SK-N-MC (cell line): ENCODE results near the gene PDYN.

Source experiments
- DNase-seq: peaks from one replicate; pipeline ENCODE4 v3.0.0-alpha.2; 2011; ENCODE audit warnings: low read depth, low spot score
- H3K27ac ChIP-seq: fragments of 200-600 bp; sonication (generic); 2 replicates; pipeline ENCODE4 v1.5.1; 2016; ENCODE audit warnings: mixed run types
- H3K36me3 ChIP-seq: fragments of 200-600 bp; sonication (generic); 2 replicates; pipeline ENCODE4 v1.6.1; 2017; ENCODE audit warnings: antibody characterized with exemption, low read length, mixed read lengths; ENCODE audit not compliant: insufficient read depth
- H3K4me3 ChIP-seq: fragments of 200-600 bp; sonication (generic); 2 replicates; pipeline ENCODE4 v1.5.1; 2016
- H3K9ac ChIP-seq: fragments of 200-600 bp; sonication (generic); 2 replicates; pipeline ENCODE4 v1.8.0; 2017; ENCODE audit warnings: mixed run types, mixed read lengths; ENCODE audit not compliant: insufficient read length
- H3K9me3 ChIP-seq: fragments of 200-600 bp; sonication (generic); 2 replicates; pipeline ENCODE4 v1.6.1; 2017; ENCODE audit warnings: low read depth, mild to moderate bottlenecking, antibody characterized with exemption, low read length, moderate library complexity, mixed read lengths
- EZH2 ChIP-seq: fragments of 200-600 bp; sonication (generic); IDR thresholded peaks from one replicate; pipeline ENCODE4 v1.6.1; 2017; ENCODE audit warnings: antibody characterized with exemption
- FOXP2 ChIP-seq: optimal IDR thresholded peaks from 2 replicates; pipeline ENCODE3; 2011; ENCODE audit warnings: mild to moderate bottlenecking, moderate library complexity; ENCODE audit not compliant: insufficient read depth; ENCODE audit errors: extremely low read length, control extremely low read depth
- POLR2AphosphoS5 ChIP-seq: IDR thresholded peaks from 2 replicates; pipeline ENCODE4 v1.6.1; 2012; ENCODE audit warnings: mild to moderate bottlenecking, low read depth, low read length, borderline replicate concordance

PDYN gene

GRCh38 chr20:1951436-1952115 is 42.3 kb downstream of the PDYN start:
- H3K9me3 ChIP-seq = no peaks in the 10 kb centered on the region
- TF ChIP-seq EZH2 = no peak
- TF ChIP-seq POLR2AphosphoS5 = no peak
- no peak for TF ChIP-seq FOXP2
- no peaks in the 10 kb centered on the region for H3K36me3 ChIP-seq
- no peak for DNase-seq
- H3K4me3 ChIP-seq = no peak overlapping the region
- H3K9ac ChIP-seq = peak overlapping the region; percentile 75
- peak overlapping the region; percentile 98 for H3K27ac ChIP-seq

DNA sequence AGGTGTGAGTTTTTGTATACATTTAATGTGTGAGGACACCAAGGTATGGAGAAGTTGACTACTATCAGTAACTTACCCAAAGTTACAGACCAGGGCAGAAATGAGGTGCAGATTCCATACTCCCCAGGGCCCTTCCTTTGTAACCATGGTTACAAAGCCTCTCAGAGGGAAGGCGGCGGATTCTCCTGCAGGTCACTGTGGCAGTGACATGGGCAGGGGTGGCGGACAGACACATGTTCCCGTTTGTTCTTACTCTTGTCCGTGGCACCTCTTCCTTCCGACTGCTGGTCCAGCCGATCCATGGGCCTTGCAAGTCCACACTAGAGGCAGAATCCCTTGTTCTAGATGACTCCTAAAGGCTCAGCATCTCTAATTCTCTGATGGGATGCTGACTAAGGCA is 43.0 kb downstream of the PDYN start:
- Histone ChIP-seq H3K9me3 (no peaks in the 10 kb centered on the region), H3K36me3 (no peaks in the 10 kb centered on the region), H3K9ac (no peak overlapping the region), H3K27ac (peak overlapping the region; percentile 98), H3K4me3 (no peak overlapping the region)
- TF ChIP-seq POLR2AphosphoS5 (no peak), FOXP2 (no peak), EZH2 (no peak)
- no peak for DNase-seq

DNA sequence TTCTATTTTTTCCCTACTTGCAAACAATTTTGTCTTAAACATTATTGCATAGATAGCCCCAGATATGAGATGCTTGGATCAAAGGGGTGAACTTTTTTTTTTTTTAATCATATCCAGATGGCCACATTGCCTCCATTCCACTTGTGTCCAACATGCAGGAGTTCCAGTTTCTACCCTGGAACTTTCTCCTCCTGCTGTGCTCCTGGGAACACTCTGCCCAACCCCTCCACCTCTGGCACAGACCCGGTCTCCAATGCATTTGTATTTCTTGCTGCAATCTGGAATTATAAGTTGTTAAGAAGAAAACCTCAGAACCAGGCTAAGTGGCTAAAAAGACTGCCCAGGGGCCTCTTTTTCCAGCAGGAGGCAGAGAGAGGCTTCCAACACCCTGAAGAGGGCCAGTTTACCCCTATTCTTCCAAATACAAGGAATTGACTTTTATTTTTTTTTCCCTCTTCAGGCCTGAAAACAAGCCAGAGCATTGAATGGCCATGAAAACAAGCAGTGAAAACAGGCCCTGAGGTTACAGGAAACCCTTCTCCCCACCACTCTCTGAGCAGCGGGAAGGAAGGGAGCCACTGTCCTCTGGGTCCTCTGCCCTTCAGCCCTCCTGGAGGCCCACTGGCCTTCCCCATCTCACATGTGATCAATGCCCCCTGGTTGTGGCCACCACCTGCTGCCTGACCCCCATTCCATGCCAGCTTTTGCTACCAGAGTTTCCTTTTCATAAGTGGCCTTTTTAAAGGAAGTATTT is 44.3 kb downstream of the PDYN start:
- Histone ChIP-seq H3K36me3 (no peaks in the 10 kb centered on the region), H3K27ac (peak overlapping the region; percentile 98), H3K4me3 (0 out of 2 replicates have a peak overlapping the region, but pooled peaks have one; percentile 10), H3K9me3 (no peaks in the 10 kb centered on the region), H3K9ac (peak overlapping the region; percentile 35)
- TF ChIP-seq POLR2AphosphoS5 (no peak), EZH2 (no peak), FOXP2 (no peak)
- DNase-seq = no peak

DNA sequence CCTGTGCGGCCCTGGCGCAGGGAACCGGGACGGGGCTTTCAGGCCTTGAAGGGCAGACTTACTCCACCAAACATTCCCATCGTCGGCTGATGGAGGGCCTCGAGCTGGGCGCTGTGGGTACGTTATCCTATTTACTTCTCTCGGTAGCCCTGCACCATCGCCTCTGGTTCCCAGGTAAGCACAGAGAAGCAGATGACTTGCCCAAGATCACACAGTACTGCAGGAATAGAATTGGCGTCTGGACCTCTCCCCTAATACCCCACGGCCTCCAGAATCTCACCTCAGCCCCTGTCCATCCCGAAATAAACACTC is 46.4 kb downstream of the PDYN start:
- Histone ChIP-seq H3K4me3 (no peak overlapping the region), H3K27ac (peak overlapping the region; percentile 98; the same call in 1 of the 2 replicates), H3K36me3 (no peaks in the 10 kb centered on the region), H3K9ac (no peak overlapping the region), H3K9me3 (no peaks in the 10 kb centered on the region)
- DNase-seq = no peak
- TF ChIP-seq FOXP2 = no peak
- TF ChIP-seq POLR2AphosphoS5 = no peak
- TF ChIP-seq EZH2 = no peak

DNA sequence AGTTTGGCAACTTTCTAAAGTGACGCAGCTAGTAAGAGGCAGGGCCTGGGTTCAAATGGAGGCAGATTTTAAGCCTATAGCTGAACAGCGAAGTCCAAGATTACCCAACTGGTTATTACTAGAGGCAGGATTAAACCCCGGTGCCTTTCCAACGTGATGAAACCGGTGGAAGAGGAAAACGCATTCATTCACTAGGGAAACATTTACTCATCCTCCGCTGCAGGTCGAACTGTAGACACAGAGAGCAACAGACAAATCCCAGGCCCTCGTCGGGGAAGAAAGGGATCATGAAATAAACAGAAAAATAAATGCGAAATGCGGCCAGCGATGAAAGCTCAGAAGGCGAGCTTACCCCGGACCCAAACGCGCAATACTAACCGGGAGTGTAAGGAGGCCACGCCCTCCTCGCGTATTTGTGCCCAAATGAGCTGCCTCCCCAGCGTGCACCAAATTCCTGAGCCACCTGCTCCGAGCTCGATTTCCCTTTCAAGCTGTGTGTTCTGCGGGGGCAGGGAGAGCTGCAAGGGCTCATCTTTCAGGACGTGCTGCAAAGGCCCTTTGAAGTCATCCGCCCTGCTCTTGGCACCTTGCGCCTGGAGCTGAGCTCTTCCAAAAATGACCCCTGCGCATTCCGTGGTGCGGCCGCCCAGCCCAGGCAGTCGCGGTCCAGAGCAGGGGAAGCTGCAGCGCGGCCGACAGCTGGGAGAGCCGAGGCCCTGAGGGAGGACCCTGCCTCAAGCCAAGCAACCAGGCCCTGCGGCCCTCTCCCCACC is 46.9 kb downstream of the PDYN start:
- TF ChIP-seq EZH2 = no peak
- no peak for TF ChIP-seq FOXP2
- no peak for TF ChIP-seq POLR2AphosphoS5
- Histone ChIP-seq H3K9ac (peak overlapping the region; percentile 21), H3K4me3 (no peak overlapping the region), H3K27ac (no peak overlapping the region), H3K36me3 (no peaks in the 10 kb centered on the region), H3K9me3 (no peaks in the 10 kb centered on the region)
- no peak for DNase-seq

- Histone ChIP-seq H3K4me3 (no peak overlapping the region), H3K36me3 (no peaks in the 10 kb centered on the region), H3K9me3 (no peaks in the 10 kb centered on the region), H3K9ac (no peak overlapping the region), H3K27ac (no peak overlapping the region)
- no peak for DNase-seq
- TF ChIP-seq EZH2 (no peak), FOXP2 (no peak), POLR2AphosphoS5 (no peak)
Observed at GRCh38 chr20:1946442-1946761, 47.5 kb downstream of the PDYN start.

- no peak overlapping the region for H3K9ac ChIP-seq
- H3K36me3 ChIP-seq = no peaks in the 10 kb centered on the region
- no peak overlapping the region for H3K27ac ChIP-seq
- TF ChIP-seq EZH2 = no peak
- H3K9me3 ChIP-seq = no peaks in the 10 kb centered on the region
- H3K4me3 ChIP-seq = no peak overlapping the region
- no peak for DNase-seq
Observed at GRCh38 chr20:1945660-1946059, 48.2 kb downstream of the PDYN start.

DNA sequence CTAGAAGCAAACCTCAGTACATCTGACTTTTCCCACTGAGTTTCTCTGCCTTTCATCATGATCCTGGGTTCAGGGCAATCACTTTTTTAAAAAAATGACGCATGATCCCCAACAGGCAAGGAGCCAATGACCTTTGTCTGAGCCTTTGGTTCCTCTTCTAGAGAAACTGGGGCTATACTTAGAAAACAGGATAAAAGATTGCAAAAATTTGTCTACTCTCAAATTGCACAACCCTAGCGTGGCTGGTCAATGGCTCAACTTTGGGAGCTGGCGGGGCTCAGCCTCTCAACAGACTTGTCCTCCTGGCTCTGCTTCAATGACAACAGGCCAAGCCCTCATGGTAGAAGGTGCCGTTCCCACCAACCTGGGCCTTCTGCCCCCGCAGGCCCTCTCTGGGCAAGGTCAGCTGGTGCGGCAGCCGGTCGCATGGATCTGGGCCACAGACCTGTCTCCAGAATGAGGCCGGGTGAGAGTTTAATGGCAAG is 48.7 kb downstream of the PDYN start:
- H3K9ac ChIP-seq = no peak overlapping the region
- DNase-seq = no peak
- TF ChIP-seq POLR2AphosphoS5 = no peak
- TF ChIP-seq EZH2 = no peak
- no peak for TF ChIP-seq FOXP2
- H3K4me3 ChIP-seq = no peak overlapping the region
- H3K9me3 ChIP-seq = no peaks in the 10 kb centered on the region
- no peaks in the 10 kb centered on the region for H3K36me3 ChIP-seq
- H3K27ac ChIP-seq = no peak overlapping the region
